HepG2 (cell line): ENCODE results near the gene SRSF1. TPM values are rescaled to one million over a fixed set of nuclear protein-coding genes. Genes with fewer than 3 reads are reported as not detected.

Experiments
- ETV5 ChIP-seq: IDR thresholded peaks from 2 replicates; pipeline ENCODE4 v1.6.1; 2018; ENCODE audit warnings: missing biosample characterization, missing genetic modification reagents, inconsistent platforms, borderline replicate concordance
- GATAD1 ChIP-seq: IDR thresholded peaks from 2 replicates; pipeline ENCODE4 v1.6.1; 2016; ENCODE audit warnings: missing genetic modification reagents, missing compliant biosample characterization
- JDP2 ChIP-seq: sonication (generic); formaldehyde crosslinking; IDR thresholded peaks from 2 replicates; pipeline ENCODE4 v1.8.1; 2022; ENCODE audit warnings: missing genetic modification reagents, borderline replicate concordance
- NONO ChIP-seq, 2 experiments: fragments of 450-650 bp in 1 of 2; sonication (generic) in 1 of 2; formaldehyde crosslinking in 1 of 2; IDR thresholded peaks in 1 of 2; conservative IDR thresholded peaks in 1 of 2; 2 replicates each; pipeline versions ENCODE4 v1.6.1 to v1.8.0; 2017 to 2022; ENCODE audit warnings: mild to moderate bottlenecking in 1 of 2, missing genetic modification reagents in 1 of 2, moderate library complexity in 1 of 2
- POLR2G ChIP-seq: fragments of 200-400 bp; formaldehyde crosslinking; IDR thresholded peaks from 2 replicates; pipeline ENCODE4 v1.6.1; 2018; ENCODE audit warnings: mild to moderate bottlenecking, low read depth, low read length, moderate library complexity
- RFX5 ChIP-seq: IDR thresholded peaks from 2 replicates; pipeline ENCODE4 v1.6.1; 2011; ENCODE audit warnings: low read depth, low read length, improper control_type of control experiment
- TBX2 ChIP-seq: sonication (generic); formaldehyde crosslinking; IDR thresholded peaks from 2 replicates; pipeline ENCODE4 v1.5.0; 2020; ENCODE audit warnings: missing genetic modification reagents, mild to moderate bottlenecking, borderline replicate concordance
- WIZ ChIP-seq: sonication (generic); formaldehyde crosslinking; IDR thresholded peaks from 2 replicates; pipeline ENCODE4 v1.5.1; 2020; ENCODE audit warnings: mild to moderate bottlenecking, missing genetic modification reagents
- XBP1 ChIP-seq: sonication (generic); formaldehyde crosslinking; IDR thresholded peaks from 2 replicates; pipeline ENCODE4 v1.5.0; 2020; ENCODE audit warnings: missing genetic modification reagents
- ZFX ChIP-seq: sonication (generic); formaldehyde crosslinking; IDR thresholded peaks from 2 replicates; pipeline ENCODE4 v1.4.0; 2020; ENCODE audit warnings: mild to moderate bottlenecking, low read depth, missing genetic modification reagents, moderate library complexity
- polyA plus RNA-seq, 8 experiments: library from polyadenylated mRNA; depleted of rRNA in 3 of 8; stranded (reverse) in 7 of 8; unstranded in 1 of 8; fragments of >200 nt; fragmentation: Illumina TruSeq in 4 of 8; extraction: Trizol in 4 of 8; gene quantifications; 2 replicates each; pipeline versions ENCODE4 v1.2.1 to v1.2.3, GENCODE V29; 2011 to 2016; ENCODE audit warnings: low read depth in 4 of 8, missing spikeins in 1 of 8, mixed read lengths in 1 of 8; ENCODE audit not compliant: insufficient read depth in 1 of 8
- total RNA-seq, 5 experiments: library from RNA; depleted of rRNA; stranded (reverse); fragments of >200 nt; fragmentation: Illumina TruSeq; extraction: Trizol; gene quantifications; 2 replicates each; pipeline ENCODE4 v1.2.3, GENCODE V29; 2016; ENCODE audit warnings: low read depth in 1 of 5
- TF ChIP-seq, protein P1 (sequence below): sonication (generic); formaldehyde crosslinking; conservative IDR thresholded peaks from 2 replicates; pipeline ENCODE4 v1.4.0; 2020; ENCODE audit warnings: missing genetic modification reagents
- TF ChIP-seq, protein P2 (sequence below): sonication (generic); formaldehyde crosslinking; IDR thresholded peaks from 2 replicates; pipeline ENCODE4 v1.4.0; 2020; ENCODE audit warnings: missing genetic modification reagents
- TF ChIP-seq, protein P3 (sequence below): sonication (generic); formaldehyde crosslinking; IDR thresholded peaks from 2 replicates; pipeline ENCODE4 v1.4.0; 2020; ENCODE audit warnings: missing genetic modification reagents
- TF ChIP-seq, protein P4 (sequence below), 2 experiments: sonication (generic) in 1 of 2; formaldehyde crosslinking in 1 of 2; IDR thresholded peaks; 2 replicates each; pipeline versions ENCODE4 v1.4.0 to v1.6.1; 2016 to 2020; ENCODE audit warnings: borderline replicate concordance in 1 of 2, low read depth in 1 of 2, mild to moderate bottlenecking in 1 of 2, missing genetic modification reagents in 1 of 2

The SRSF1 gene
- total and polyA plus RNA-seq, 2 of the 13 experiments (the other 11 are each of a cell fraction or from before 2014, with no cell fraction given), result 142 to 445 TPM

DNA sequence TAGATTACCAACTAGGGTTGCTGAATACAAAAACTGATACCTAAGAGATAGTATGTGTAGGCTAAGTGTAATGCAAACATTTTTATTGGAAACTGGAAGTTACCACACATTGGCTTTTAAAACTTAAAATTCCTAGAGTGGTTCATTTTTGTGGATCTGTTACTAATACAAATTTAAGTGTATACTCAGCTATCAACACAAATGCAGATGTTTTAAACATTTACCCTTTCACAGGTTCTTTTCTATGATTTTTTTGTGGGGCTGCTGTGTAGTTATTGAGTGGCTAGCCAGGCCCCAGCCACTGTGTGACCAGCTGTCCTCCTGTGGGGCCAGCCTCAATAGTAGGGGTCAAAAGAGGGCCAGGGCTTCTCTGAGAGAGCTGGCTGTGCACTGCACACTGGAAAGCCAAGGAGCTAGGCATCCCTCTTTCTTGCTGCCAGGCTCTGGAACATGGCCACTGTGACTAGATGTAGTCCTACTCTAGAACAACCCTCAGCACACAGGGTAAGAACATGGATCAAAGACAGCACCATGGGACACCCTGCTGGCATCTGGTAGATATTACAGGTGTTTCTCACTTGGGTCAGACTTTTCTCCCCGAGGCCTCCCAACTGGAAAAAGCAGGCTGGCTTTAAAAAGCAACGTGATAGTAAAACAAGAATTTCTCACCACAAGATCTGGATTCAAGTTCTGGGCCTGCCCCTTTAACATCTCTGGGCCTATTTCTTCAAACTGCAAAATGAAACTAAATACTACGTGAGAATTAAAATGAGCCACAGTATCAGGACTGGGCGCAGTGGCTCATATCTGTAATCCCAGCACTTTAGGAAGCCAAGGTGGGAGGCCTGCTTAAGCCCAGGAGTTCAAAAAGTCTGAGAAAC, 11.7 kb downstream of the SRSF1 start (continued):
- TF ChIP-seq, protein P1, sequence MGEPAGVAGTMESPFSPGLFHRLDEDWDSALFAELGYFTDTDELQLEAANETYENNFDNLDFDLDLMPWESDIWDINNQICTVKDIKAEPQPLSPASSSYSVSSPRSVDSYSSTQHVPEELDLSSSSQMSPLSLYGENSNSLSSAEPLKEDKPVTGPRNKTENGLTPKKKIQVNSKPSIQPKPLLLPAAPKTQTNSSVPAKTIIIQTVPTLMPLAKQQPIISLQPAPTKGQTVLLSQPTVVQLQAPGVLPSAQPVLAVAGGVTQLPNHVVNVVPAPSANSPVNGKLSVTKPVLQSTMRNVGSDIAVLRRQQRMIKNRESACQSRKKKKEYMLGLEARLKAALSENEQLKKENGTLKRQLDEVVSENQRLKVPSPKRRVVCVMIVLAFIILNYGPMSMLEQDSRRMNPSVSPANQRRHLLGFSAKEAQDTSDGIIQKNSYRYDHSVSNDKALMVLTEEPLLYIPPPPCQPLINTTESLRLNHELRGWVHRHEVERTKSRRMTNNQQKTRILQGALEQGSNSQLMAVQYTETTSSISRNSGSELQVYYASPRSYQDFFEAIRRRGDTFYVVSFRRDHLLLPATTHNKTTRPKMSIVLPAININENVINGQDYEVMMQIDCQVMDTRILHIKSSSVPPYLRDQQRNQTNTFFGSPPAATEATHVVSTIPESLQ, result 0 out of 2 replicates have a peak, but pooled peaks have one; percentile 67
- TF ChIP-seq GATAD1 (CRISPR knock-in tag), result peak; percentile 48; the same call in 1 of the 2 replicates
- no peak for TF ChIP-seq WIZ (CRISPR knock-in tag)
- TF ChIP-seq ZFX (CRISPR knock-in tag), result no peak; the same call in 1 of the 2 replicates
- TF ChIP-seq TBX2 (CRISPR knock-in tag), result no peak
- TF ChIP-seq, protein P2, sequence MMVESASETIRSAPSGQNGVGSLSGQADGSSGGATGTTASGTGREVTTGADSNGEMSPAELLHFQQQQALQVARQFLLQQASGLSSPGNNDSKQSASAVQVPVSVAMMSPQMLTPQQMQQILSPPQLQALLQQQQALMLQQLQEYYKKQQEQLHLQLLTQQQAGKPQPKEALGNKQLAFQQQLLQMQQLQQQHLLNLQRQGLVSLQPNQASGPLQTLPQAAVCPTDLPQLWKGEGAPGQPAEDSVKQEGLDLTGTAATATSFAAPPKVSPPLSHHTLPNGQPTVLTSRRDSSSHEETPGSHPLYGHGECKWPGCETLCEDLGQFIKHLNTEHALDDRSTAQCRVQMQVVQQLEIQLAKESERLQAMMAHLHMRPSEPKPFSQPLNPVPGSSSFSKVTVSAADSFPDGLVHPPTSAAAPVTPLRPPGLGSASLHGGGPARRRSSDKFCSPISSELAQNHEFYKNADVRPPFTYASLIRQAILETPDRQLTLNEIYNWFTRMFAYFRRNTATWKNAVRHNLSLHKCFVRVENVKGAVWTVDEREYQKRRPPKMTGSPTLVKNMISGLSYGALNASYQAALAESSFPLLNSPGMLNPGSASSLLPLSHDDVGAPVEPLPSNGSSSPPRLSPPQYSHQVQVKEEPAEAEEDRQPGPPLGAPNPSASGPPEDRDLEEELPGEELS (CRISPR knock-in tag), result no peak
- no peak for TF ChIP-seq NONO (IDR thresholded peaks at IDR 0.05)
- peak; percentile 59; the same call in 1 of the 2 replicates for TF ChIP-seq NONO (CRISPR knock-in tag; conservative IDR thresholded peaks at IDR 0.05)
- TF ChIP-seq POLR2G, result peak; percentile 94
- peak; percentile 26; the same call in 1 of the 2 replicates for TF ChIP-seq ETV5
- TF ChIP-seq XBP1 (CRISPR knock-in tag), result no peak
- TF ChIP-seq JDP2, result no peak
- no peak for TF ChIP-seq RFX5
- TF ChIP-seq, protein P3, sequence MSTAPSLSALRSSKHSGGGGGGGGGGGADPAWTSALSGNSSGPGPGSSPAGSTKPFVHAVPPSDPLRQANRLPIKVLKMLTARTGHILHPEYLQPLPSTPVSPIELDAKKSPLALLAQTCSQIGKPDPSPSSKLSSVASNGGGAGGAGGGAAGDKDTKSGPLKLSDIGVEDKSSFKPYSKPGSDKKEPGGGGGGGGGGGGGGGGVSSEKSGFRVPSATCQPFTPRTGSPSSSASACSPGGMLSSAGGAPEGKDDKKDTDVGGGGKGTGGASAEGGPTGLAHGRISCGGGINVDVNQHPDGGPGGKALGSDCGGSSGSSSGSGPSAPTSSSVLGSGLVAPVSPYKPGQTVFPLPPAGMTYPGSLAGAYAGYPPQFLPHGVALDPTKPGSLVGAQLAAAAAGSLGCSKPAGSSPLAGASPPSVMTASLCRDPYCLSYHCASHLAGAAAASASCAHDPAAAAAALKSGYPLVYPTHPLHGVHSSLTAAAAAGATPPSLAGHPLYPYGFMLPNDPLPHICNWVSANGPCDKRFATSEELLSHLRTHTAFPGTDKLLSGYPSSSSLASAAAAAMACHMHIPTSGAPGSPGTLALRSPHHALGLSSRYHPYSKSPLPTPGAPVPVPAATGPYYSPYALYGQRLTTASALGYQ (CRISPR knock-in tag), result no peak
- TF ChIP-seq, protein P4, sequence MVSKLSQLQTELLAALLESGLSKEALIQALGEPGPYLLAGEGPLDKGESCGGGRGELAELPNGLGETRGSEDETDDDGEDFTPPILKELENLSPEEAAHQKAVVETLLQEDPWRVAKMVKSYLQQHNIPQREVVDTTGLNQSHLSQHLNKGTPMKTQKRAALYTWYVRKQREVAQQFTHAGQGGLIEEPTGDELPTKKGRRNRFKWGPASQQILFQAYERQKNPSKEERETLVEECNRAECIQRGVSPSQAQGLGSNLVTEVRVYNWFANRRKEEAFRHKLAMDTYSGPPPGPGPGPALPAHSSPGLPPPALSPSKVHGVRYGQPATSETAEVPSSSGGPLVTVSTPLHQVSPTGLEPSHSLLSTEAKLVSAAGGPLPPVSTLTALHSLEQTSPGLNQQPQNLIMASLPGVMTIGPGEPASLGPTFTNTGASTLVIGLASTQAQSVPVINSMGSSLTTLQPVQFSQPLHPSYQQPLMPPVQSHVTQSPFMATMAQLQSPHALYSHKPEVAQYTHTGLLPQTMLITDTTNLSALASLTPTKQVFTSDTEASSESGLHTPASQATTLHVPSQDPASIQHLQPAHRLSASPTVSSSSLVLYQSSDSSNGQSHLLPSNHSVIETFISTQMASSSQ (IDR thresholded peaks at IDR 0.05; ENCODE audit: low read depth), result no peak
- TF ChIP-seq, protein P4 (CRISPR knock-in tag; IDR thresholded peaks at IDR 0.05; ENCODE audit: borderline replicate concordance), result no peak
